GM21619 (cell line): ENCODE data around the gene LBHD1.
A peak's percentile ranks its signal among the peaks of the same experiment; 100 is the strongest.
"Not testable (repeated sequence)": the region's sequence is repeated elsewhere in the genome, so short reads cannot be mapped to it uniquely, and the experiment has no call there.

Experiments used
- ATAC-seq: cut with Tn5 transposase; IDR thresholded peaks from one replicate; pipeline ENCODE4 v1.9.1; 2021; ENCODE audit not compliant: unreplicated experiment

Gene LBHD1

DNA sequence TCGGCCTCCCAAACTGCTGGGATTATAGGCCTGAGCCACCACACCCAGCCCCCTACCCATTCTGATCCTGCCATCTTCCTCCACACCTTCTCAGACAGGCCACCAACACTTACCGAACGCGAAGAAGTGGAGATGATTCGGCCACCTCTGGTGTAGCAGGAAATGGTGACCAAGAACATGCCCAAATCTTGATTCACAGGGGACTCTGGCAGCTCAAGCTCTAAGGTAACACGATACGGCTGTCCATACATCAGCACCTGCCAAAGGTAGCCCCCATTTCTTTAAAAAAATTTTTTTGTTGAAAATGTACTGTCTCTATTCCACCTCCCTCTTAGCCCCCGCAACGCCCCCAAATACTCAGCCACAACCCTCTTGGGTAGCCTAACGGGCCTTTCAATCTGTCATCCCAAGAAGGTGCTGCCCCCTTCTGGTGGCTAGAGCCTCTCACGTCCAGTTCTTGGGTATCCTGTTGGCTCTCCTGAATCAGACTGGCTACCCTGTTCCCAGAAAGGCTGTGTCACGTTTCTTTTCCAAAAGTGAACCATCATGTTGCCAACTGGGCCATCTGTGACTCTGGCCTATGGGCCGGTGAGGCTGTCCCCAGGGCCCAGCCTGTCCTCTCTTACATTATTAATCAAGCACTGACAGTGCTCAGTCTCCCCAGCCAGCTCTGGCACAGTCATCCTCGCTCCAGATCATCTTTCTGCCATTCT, 22.5 kb upstream of the LBHD1 start:
- ATAC-seq = no peak

DNA sequence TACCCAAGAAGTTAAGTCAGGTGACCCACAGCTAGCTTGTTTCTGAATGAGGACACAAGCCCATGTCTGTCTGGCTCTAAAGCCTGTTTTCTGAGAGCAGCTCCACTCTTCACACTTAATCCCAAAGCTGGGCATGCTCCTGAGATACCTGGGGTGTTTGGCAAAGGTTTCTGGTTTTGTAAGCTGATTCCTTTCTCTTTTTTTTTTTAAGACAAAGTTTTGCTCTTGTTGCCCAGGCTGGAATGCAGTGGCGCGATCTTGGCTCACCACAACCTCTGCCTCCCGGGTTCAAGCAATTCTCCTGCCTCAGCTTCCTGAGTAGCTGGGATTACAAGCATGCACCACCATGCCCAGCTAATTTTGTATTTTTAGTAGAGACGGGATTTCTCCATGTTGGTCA, 21.6 kb upstream of the LBHD1 start:
- not testable (repeated sequence) for ATAC-seq

DNA sequence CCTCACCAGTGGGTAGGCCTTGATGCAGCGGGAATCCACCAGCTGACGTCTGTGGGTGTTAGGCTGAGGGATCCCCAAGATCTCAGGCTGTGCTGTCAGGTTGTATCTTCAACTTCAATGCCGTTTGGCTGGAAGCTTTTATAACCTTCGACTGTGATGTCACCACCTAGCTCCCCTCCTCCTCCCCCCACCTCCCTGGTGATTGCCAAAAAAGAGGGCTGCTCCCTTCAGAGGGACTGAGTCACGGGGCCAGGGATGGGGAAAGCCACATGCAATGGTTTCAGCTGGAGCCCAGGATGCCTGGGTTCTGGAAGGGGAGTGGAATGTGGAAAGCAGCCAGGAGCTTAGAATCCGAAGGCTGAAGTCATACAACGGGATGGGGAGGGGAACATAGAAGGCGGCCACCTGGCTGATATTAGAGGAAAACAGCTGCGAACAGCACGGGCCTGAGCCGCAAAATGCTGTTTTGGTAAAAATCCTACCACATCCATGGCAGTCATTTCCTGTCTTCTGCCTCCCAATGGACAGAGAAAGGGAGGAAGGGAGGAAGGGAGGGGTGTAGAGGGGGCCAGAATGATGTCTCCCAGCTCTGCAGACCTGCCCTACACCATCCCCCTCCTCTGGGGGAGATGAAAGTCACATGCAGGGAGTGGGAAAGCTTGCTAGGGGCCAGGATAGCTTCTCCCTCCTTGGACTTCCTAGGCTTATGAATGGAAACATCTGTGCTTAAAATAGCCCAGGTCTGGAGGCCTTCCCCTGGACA, 17.5 kb upstream of the LBHD1 start, which contains the start of gene LRRN4CL:
Gene LRRN4CL, minus strand, starts transcription at position 110 of the 763 bp plus-strand sequence. CDS start 1,022 bp downstream, outside the sequence.
- ATAC-seq = no peak

DNA sequence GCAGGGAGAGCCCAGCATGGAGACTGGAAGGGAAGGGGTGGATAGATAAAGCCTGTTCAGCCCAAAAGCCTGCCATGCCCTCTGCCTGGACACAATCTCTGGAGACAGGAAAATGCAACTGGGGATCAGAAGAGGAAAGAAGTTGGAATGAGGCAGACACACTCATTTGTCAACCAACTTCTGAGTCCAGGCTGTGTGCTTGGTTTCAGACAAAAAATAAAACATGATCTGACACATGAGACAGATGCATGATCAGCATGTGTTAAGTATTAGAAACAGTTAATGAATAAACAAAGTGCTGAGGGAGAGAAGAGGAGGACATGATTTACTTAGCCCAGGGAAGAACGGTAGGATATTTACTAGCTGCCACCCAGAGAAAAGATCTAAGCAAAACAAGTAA, 16.4 kb upstream of the LBHD1 start:
- ATAC-seq = no peak

DNA sequence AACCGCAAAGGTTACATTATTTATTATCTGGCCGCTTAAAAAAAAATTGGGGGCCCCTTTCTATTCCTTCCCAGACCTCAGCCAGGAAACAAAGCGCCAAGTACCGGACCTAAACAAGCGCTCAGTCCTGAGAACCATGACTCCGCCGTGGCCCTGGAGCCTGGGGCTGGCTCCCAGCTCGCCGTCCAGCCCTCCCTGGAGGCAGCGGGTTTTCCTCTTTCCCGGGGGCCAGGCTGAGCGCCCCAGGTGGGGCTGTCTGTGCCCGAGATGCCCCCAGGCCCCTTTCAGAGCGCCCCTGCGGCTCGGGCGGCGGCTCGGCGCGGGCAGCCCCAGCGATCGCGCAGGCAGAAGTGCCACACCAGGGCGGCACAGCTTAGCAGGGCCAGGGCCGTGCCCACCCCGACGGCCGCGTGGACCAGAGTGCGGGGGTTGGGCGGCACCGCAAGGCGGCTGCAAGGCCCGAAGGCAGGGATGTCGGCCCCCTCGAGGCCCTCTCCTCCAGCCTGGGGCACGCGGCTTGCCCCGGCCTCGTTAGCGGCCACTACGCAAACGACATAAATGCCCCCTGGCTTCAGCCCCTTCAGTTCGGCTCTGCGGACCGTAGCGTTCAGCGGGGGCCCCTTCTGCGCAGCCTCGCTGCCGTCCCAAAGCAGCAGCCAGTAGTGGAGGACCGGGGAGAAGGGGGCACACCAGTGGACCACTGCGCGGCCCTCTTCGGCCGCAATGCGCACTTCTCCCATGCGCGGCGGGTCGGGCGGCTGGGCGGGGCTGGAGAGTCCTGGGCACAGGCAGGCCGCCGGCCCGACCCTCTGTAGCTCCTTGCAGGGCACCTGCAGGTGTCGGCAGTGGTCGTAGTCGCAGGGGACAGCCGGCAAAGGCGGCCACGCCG, 15.7 kb upstream of the LBHD1 start:
- ATAC-seq = no peak

DNA sequence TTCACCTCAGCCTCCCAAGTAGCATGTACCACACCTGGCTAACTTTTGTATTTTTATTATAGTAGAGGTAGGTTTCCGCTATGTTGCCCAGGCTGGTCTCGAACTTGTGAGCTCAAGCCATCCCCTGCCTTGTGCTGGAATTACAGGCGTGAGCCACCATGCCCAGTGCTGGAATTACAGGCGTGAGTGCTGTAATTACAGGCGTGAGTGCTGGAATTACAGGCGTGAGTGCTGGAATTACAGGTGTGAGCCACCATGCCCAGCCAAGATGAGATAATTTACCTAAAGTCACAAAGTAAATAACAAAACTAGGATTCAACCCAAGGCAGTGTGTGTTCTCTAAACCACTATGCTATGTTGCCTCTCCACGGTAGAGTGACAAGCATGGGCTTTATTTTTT, 10.5 kb upstream of the LBHD1 start:
- no peak for ATAC-seq

DNA sequence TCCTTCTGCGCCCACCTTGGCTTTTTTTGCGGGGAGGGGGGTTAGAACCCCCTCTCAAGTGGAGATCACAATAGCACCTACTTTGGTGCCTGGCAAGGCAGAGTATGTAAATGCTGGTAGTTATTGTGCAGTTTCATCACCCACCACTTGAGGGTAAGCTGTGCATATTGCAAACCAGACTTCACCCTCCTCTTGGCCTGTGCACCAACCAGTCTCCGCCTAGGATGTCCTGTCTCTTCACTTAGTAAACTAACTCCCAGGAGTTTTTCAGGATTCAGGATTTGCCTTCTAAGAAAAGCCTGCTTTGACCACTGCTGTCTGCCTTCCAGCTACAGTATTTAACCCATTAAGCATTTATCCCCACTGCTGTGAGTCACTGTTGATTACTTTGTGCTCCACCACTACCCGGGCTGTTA, 8.8 kb upstream of the LBHD1 start:
- ATAC-seq = peak; percentile 56

DNA sequence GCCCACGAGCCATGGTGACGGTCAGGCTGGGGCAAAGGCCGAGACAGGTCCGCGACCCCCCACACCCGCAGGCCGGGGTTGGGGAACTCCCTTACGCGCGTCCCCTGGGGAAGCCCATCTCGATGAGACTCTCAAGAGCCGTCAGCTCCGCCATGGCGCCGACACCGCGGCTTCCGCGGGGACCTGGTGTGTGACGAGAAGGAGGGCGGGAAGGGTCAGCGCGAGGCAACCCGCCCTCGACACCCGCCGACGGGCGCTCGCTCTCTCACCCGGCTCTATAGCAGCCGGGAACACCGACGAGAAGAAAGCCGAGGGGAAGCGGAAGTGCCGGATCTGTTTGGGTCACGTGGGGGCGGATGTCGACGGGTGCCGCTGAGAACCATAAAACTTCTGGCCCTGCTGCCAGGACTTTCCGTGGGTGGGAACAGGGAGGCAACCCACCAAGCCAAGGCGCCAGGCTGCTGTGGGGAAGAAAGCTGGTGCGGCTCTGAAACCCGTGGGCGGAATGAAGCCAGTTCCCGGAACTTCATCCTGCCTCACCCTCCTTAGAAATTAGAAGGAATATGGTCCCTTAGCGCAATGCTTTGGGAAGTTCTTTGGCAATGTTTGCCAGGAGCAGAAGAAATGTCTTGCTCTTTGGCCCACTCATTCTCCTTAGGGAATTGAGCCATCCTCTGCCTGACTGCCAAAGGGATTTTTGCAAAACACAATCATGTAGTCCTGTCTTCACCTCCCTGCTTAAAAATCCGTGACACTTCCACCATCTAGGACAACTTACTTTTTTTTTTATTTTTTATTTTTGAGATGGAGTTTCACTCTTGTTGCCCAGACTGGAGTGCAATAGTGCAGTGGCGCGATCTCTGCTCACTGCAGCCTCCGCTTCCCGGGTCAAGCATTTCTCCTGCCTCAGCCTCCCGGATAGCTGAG, 7.0 kb upstream of the LBHD1 start, which contains the start of gene UBXN1:
Gene UBXN1, minus strand, starts transcription at position 304 of the 927 bp plus-strand sequence. Its CDS starts 150 bp downstream, at position 154.
- peak; percentile 63 for ATAC-seq

DNA sequence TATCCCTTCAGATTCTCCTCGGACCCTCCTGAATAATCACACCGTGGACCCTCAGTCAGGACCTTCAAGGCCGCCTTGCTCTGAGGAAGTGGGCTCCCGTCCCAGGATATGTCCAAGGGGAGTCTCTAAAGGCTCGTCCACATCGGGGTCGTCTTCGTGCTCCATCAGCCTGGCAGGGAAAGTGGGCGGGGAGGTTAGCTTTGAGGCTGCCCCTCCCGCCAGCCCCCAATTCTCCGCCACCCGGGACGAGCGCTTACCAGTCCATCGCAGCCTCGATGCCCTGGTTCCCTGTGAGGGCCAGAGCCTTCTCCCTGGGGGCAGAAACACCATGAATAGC, 6.3 kb upstream of the LBHD1 start:
- ATAC-seq = no peak

DNA sequence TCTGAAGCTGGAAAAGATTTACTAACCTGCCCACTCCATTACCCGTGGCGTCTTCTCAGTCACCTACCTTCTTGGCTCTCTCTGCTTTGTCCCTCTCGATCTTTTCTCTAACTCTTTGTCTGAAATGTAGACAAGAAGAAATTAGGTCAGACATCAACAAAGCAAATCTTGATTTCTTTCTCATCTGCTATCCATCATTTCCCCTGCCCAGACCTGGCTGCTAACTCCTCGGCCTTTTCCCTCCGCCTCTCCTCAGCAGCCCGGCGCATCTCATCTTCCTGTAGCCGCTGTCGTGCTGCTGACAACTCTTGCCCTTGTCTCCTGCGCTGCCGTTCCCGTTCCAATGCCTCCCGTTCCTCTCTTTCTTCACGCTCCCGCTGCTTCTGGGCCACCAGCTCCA, 5.6 kb upstream of the LBHD1 start:
- no peak for ATAC-seq

DNA sequence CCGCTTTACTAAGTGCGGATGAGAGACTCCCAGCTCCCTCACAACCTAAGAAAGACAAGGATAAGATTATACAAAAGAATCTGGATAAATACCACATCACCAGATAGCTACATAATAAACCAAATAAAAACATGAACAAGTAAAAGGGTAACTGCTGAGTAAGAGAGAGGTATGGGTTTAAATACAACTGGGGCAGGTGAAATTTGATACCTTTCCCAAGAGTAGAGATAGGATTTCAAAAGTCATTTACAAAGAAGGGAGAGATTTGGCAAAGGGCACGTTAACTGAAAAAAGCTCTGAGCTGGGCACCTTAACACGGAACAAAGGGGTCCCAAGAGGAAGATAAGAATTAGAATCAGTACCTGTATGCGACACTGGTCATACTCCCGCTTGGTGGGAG, 5.1 kb upstream of the LBHD1 start:
- ATAC-seq = no peak

DNA sequence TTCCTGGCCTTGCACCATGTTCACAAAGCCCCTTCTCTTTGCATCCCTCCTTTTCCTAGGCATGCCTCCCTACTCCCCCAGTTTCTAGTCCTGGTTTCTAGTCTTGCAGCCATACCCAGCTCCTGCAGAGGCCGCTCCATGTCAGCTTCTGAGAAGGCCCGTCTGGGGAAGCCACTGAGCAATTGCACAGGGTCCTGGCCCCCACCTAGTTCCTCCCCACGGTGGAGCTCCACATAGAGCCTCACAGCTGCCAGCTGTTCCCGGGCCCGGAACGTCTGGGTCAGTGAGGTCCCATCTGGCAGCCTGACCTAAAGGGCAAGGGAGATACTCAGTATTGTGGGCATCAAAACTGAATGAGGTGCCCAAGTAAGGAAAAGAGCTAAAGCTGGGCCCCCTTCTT, 4.6 kb upstream of the LBHD1 start:
- ATAC-seq = no peak

DNA sequence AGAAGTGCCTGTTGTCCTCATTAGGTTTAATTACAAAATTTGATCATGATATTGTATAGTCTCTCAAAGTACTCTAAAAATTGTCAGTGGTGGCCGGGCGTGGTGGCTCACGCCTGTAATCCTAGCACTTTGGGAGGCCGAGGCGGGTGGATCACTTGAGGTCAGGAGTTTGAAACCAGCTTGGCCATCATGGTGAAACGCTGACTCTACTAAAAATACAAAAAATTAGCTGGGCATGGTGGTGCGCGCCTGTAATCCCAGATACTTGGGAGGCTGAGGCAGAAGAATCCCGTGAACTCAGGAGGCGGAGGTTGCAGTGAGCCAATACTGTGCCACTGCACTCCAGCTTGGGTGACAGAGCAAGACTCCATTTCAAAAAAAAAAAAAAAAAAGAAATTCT, 3.3 kb upstream of the LBHD1 start:
- ATAC-seq = not testable (repeated sequence)

DNA sequence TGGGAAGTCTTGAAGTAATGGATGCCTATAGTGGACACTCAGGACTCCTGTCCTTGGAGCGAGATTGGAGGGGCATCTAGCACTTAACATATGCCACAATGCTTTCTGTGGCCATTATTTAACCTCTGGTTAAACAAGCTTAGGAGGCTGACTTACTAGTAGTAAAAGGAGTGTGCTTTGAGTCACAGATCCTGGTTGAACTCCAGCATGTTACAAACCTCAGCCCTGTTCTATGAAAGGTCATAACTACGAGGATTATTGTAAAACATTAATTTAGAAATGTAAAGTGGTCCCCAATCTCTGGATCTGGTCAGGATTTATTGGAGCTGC, 1.1 kb upstream of the LBHD1 start:
- ATAC-seq = no peak

DNA sequence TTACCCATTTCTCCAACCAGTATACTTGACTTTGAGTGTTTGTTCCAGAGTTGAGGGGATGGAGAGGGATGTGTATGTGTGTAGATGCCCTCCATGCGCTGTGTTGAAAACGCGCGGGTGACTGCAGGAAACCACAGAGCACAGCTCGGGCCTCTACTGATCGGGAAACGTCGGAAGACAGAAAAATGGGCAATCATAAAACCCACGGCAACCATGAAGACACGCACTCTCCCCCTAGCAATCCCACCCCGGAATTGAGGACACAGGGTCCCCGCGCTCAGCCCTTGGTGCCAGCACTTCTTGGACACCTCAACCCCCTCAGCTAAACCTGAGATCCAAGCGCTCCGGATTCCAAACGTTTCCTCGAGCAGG, 845 bp downstream of the LBHD1 start:
- no peak for ATAC-seq

DNA sequence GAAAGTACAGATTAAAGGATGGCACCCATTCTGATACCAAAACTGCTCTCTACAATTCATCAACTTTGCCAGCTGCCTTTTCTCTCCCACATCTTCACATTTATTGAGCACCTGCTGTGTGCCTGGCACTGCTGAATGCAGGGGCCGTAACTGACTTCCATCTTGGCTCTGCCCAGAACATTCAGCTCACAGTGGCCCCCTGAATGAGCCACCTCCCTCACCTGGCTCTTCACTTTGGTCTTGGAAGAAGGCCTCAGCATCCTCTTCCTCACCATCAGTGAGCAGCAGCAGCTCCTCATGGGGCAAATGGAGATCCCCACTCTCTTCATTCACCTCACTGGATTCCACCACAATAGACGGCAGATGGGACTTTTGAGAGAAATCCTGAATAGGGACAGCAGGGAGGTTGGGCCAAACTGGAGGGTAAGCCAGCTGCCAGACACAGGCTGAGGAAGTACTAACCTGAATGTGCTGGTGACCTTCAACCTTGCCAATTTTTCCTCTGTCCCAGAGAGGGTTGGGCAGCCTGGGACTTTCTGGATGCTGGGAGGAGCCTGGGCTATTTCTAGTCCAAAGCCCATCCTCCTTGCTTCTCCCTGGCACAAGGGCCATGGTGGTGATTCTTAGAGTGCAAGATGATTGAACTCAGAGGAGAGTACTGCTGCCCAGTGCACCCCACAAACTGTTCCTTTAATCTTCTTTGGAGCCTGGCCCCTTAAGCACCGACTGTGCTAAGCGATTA, 2.5 kb downstream of the LBHD1 start:
- ATAC-seq = no peak

DNA sequence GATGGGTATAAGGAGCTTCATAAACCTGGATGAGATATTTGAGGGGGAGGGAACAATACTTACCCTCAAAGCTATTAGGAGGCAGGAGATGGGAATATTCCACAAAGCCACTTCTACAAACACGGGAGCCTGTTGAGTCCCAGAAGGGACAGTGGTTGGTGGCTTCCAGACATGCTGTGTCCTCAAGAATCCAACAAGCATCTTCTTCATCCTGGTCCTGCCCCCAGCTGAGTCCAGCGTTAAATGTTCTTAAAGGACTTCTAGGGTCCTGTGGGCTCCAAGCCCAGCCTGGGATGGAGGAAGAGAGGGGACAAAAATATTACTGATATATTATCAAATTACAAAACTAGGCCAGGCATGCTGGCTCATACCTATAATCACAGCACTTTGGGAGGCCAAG, 4.6 kb downstream of the LBHD1 start:
- no peak for ATAC-seq

DNA sequence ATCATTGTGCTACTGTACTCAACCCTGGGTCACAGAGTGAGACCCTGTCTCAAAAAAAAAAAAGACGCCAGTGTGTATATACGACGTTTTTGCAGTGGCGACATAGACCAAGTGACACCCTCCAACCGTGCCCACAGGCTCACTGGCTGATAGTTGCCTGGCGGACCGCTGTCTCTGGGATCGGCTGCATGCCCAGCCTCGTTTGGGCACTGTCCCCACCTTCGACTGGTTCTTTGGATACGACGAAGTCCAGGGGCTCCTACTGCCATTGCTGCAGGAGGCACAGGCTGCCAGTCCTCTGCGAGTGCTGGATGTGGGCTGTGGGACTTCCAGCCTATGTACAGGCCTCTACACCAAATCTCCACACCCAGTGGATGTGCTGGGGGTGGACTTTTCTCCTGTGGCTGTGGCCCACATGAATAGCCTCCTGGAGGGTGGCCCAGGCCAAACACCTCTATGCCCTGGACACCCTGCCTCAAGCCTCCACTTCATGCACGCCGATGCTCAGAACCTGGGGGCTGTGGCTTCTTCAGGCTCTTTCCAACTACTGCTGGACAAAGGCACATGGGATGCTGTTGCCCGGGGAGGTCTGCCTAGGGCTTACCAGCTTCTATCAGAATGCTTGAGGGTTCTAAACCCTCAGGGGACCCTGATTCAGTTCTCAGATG, 5.7 kb downstream of the LBHD1 start:
- ATAC-seq = no peak

DNA sequence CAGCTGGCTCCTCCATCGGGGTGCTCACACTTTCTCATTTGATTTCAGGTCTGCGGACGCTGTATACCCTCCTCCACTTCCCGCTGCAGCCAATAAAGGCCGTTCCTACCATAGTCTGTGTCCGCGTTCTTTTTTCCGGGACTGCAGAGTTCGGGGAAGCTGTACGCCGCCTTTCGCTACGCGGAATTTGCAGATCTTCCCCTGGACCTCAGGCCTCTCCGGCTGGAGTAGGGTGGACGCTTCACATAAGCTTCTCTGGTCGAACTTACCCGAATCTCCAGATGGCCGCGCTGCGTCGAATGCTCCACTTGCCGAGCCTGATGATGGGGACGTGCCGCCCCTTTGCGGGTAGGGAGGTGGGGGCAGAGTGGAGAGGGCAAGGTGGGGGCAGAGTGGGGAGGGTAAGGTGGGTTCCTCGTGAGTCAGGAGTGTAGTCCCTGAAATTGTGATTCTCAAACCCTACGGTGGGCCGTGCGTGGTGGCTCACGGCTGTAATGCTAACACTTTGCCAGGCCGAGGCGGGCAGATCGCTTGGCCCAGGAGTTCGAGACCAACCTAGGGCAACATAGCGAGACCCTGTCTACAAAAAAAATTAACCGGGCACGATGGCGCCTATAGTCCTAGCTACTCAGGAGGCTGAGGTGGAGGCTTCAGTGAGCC, 6.3 kb downstream of the LBHD1 start:
- ATAC-seq = peak; percentile 3
